ENCODE data around the gene NEDD8. TPM values are rescaled to one million over a fixed set of nuclear protein-coding genes. Genes with fewer than 3 reads are reported as not detected.

NEDD8 gene
- total RNA-seq, 1 experiment from 2014 or later: 330 TPM

DNA sequence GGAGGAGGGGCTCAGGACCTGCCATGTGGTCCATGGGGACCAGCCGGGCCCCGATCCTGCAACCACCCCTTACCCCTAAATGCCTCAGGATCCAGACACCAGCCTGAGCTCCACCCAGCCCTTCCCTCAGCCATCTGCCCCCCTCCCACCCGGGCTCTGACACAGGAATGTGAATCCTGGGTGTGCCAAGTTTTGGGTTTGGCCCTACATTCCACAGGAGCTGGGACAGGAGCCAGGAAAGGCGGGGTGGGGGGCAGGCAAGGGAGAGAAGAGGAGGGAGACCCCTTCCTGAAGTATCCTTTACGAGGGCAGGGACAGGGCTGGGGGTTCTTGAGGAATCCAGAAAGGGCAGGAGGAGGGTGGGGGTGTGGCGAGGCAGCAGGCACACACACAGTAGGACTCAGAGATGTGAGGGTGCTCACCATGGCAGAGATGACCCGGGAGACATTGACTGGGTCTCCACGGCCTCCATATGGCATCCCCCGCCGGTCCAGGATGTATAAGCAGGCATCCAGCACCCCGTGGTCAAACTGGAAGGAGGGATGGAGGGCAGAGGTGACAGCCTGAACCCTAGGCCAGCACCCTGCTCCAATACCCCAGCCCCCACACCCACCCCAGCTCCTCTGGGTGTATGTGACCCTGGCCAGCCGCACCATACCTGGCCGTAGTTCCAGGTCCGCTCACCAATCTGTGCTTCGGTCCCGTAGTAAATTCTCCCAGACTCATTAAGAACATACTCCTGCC, 27.3 kb upstream of the NEDD8 start:
- Histone ChIP-seq H3K4me3 (ENCODE audit: low read length) (no peak overlapping the region), H3K9ac (ENCODE audit: low read length) (no peak overlapping the region), H3K4me1 (ENCODE audit: insufficient read depth, low read length) (peaks cover 8% of the 10 kb centered on the region; the same call in 1 of the 2 replicates), H3K27me3 (ENCODE audit: low read length) (no peaks in the 10 kb centered on the region), H2AFZ (ENCODE audit: low read length) (no peak overlapping the region), H3K4me2 (ENCODE audit: low read length) (no peak overlapping the region), H3K36me3 (ENCODE audit: low read depth, low read length) (no peaks in the 10 kb centered on the region), H3F3A (ENCODE audit: low read length, unreplicated experiment) (no peaks in the 10 kb centered on the region), H3K9me2 (replicated peaks; ENCODE audit: low read length) (no peaks in the 10 kb centered on the region), H3K27ac (ENCODE audit: low read length) (no peak overlapping the region), H4K20me1 (ENCODE audit: low read length) (no peaks in the 10 kb centered on the region), H3K9me3 (ENCODE audit: low read length) (no peaks in the 10 kb centered on the region), H3K79me2 (ENCODE audit: low read length) (no peaks in the 10 kb centered on the region)
- DNase-seq (peak; percentile 56), ATAC-seq (peak; percentile 66)
- intact Hi-C loops (cut with micrococcal nuclease): no loop called here
- CTCF ChIA-PET: no interaction called here
- TF ChIP-seq EZH2phosphoT487 (IDR thresholded peaks at IDR 0.05; ENCODE audit: borderline replicate concordance, low read length) (no peak), EZH2 (IDR thresholded peaks at IDR 0.05; ENCODE audit: low read length, unreplicated experiment) (no peak), CTCF (conservative IDR thresholded peaks at IDR 0.05; ENCODE audit: low read depth, low read length) (no peak)
- BruUV-seq (replicated peaks): no TSS peak
- POLR2A ChIA-PET (ENCODE audit: unreplicated experiment): interaction anchor here (0.6 kb wide), 1 partner anchor 12 kb away, joined by 6 read pairs; the partner anchor contains the start of gene RABGGTA

GRCh38 chr14:24258548-24259265, 26.5 kb upstream of the NEDD8 start:
- CTCF ChIA-PET: no interaction called here
- BruUV-seq (replicated peaks): no TSS peak
- H3K4me2 ChIP-seq (ENCODE audit: low read length): no peak overlapping the region

More at GRCh38 chr14:24258548-24259265, 26.5 kb upstream of the NEDD8 start:
- intact Hi-C loops (cut with micrococcal nuclease): no loop called here
- Histone ChIP-seq H3K4me3 (ENCODE audit: low read length) (no peak overlapping the region), H3K4me1 (ENCODE audit: insufficient read depth, low read length) (peaks cover 8% of the 10 kb centered on the region; the same call in 1 of the 2 replicates), H3K9ac (ENCODE audit: low read length) (no peak overlapping the region), H3K36me3 (ENCODE audit: low read depth, low read length) (no peaks in the 10 kb centered on the region), H3K9me3 (ENCODE audit: low read length) (no peaks in the 10 kb centered on the region), H3K27ac (ENCODE audit: low read length) (no peak overlapping the region), H2AFZ (ENCODE audit: low read length) (no peak overlapping the region), H3F3A (ENCODE audit: low read length, unreplicated experiment) (no peaks in the 10 kb centered on the region), H3K79me2 (ENCODE audit: low read length) (no peaks in the 10 kb centered on the region), H3K9me2 (replicated peaks; ENCODE audit: low read length) (no peaks in the 10 kb centered on the region), H4K20me1 (ENCODE audit: low read length) (no peaks in the 10 kb centered on the region), H3K27me3 (ENCODE audit: low read length) (no peaks in the 10 kb centered on the region)
- no peak for DNase-seq
- POLR2A ChIA-PET (ENCODE audit: unreplicated experiment): no interaction called here
- no peak for ATAC-seq
- TF ChIP-seq CTCF (conservative IDR thresholded peaks at IDR 0.05; ENCODE audit: low read depth, low read length) (no peak), EZH2phosphoT487 (IDR thresholded peaks at IDR 0.05; ENCODE audit: borderline replicate concordance, low read length) (no peak), EZH2 (IDR thresholded peaks at IDR 0.05; ENCODE audit: low read length, unreplicated experiment) (no peak)
